ENCODE results near the gene CCDC150. TPM values are rescaled to one million over a fixed set of nuclear protein-coding genes. Genes with fewer than 3 reads are reported as not detected.
A peak's percentile ranks its signal among the peaks of the same experiment; 100 is the strongest.

CCDC150 gene
- total RNA-seq, 2 experiments from 2014 or later, result 29.7 to 40.8 TPM

DNA sequence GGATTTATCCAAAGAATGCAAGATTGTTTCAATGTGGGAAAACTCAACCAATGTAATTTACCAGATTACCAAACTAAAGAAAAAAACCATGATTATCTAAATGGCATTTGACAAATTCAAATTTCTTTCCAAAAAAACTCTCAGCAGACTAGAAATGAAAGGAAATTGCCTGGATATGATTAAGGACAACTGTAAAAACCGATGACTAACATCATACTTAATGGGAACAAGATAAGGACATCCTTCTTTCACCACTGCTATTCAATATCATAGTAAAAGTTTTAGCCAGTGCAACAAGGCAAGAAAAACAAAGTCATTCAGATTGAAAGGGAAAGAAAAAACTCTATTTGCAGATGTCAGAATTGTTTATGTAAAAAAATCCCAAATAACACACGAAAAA, 4.4 kb upstream of the CCDC150 start:
- no peaks in the 10 kb centered on the region for H4K20me1 ChIP-seq (ENCODE audit: insufficient read depth, low read length)
- H3K4me2 ChIP-seq (ENCODE audit: low read length), result no peak overlapping the region
- H3K4me1 ChIP-seq (ENCODE audit: insufficient read depth, low read length, poor library complexity, severe bottlenecking), result peaks cover 3% of the 10 kb centered on the region
- no peaks in the 10 kb centered on the region for H3K9me2 ChIP-seq (ENCODE audit: insufficient read depth, low read length)
- ChIA-PET POLR2A (interaction anchor here (0.7 to 0.8 kb wide), 2 partner anchors 11 to 71 kb away, joined by 3 to 4 read pairs; no protein-coding TSS in a partner anchor), CTCF (ENCODE audit: unreplicated experiment) (no interaction called here)
- no peak overlapping the region for H3K4me3 ChIP-seq (ENCODE audit: low read depth, low read length, poor library complexity, severe bottlenecking)
- no peak overlapping the region for H3K27ac ChIP-seq (ENCODE audit: low read depth, low read length, poor library complexity, severe bottlenecking)
- no peak overlapping the region for H2AFZ ChIP-seq (ENCODE audit: low read length)
- no peak for TF ChIP-seq EZH2phosphoT487 (IDR thresholded peaks at IDR 0.05; ENCODE audit: borderline replicate concordance, low read depth, low read length)
- TF ChIP-seq, protein P1, sequence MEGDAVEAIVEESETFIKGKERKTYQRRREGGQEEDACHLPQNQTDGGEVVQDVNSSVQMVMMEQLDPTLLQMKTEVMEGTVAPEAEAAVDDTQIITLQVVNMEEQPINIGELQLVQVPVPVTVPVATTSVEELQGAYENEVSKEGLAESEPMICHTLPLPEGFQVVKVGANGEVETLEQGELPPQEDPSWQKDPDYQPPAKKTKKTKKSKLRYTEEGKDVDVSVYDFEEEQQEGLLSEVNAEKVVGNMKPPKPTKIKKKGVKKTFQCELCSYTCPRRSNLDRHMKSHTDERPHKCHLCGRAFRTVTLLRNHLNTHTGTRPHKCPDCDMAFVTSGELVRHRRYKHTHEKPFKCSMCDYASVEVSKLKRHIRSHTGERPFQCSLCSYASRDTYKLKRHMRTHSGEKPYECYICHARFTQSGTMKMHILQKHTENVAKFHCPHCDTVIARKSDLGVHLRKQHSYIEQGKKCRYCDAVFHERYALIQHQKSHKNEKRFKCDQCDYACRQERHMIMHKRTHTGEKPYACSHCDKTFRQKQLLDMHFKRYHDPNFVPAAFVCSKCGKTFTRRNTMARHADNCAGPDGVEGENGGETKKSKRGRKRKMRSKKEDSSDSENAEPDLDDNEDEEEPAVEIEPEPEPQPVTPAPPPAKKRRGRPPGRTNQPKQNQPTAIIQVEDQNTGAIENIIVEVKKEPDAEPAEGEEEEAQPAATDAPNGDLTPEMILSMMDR (conservative IDR thresholded peaks at IDR 0.05; ENCODE audit: low read length), result no peak
- H3K9me3 ChIP-seq (ENCODE audit: low read length), result peaks cover 19% of the 10 kb centered on the region; the same call in 1 of the 2 replicates
- BruUV-seq (replicated peaks), result no TSS peak
- H3K36me3 ChIP-seq (ENCODE audit: insufficient read depth, low read length), result no peaks in the 10 kb centered on the region
- no peak for DNase-seq (ENCODE audit: low spot score)
- peaks cover 6% of the 10 kb centered on the region for H3K79me2 ChIP-seq (ENCODE audit: insufficient read depth, low read depth, low read length)
- intact Hi-C loops (cut with micrococcal nuclease; ENCODE audit: unreplicated experiment), result loop anchor here (10.0 kb wide), 1 partner anchor 570 kb away; the partner anchor contains the start of gene DNAH7

DNA sequence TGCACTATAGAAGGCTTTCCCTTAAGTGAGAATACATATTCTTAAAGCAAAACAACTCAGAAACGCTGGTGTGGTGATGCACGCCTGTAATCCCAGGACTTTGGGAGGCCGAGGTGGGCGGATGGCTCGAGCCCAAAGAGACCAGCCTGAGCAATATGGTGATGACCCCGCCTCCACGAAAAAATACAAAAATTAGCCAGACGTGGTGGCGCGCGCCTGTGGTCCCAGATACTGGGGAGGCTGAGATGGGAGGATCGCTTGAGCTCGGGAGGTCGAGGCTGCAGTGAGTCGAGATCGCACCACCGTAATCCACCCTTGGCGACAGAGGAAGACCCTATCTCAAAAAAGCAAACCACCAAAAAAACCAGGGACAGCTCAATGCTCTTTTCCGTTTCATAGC, 750 bp upstream of the CCDC150 start:
- peak overlapping the region; percentile 79 for H3K4me2 ChIP-seq (ENCODE audit: low read length)

More for the DNA sequence above, 750 bp upstream of the CCDC150 start:
- Histone ChIP-seq H3K79me2 (ENCODE audit: insufficient read depth, low read depth, low read length) (peaks cover 18% of the 10 kb centered on the region), H3K36me3 (ENCODE audit: insufficient read depth, low read length) (no peaks in the 10 kb centered on the region), H3K27ac (ENCODE audit: low read depth, low read length, poor library complexity, severe bottlenecking) (no peak overlapping the region), H3K9me3 (ENCODE audit: low read length) (0 out of 2 replicates have a peak, but pooled peaks cover 14% of the 10 kb centered on the region), H3K9me2 (ENCODE audit: insufficient read depth, low read length) (no peaks in the 10 kb centered on the region), H3K4me3 (ENCODE audit: low read depth, low read length, poor library complexity, severe bottlenecking) (peak overlapping the region; percentile 95), H2AFZ (ENCODE audit: low read length) (peak overlapping the region; percentile 99), H3K4me1 (ENCODE audit: insufficient read depth, low read length, poor library complexity, severe bottlenecking) (peaks cover 11% of the 10 kb centered on the region), H4K20me1 (ENCODE audit: insufficient read depth, low read length) (no peaks in the 10 kb centered on the region)
- TF ChIP-seq EZH2phosphoT487 (IDR thresholded peaks at IDR 0.05; ENCODE audit: borderline replicate concordance, low read depth, low read length), result no peak
- TF ChIP-seq, protein P1 (conservative IDR thresholded peaks at IDR 0.05; ENCODE audit: low read length), result no peak
- no peak for DNase-seq (ENCODE audit: low spot score)
- no TSS peak for BruUV-seq (replicated peaks)
- intact Hi-C loops (cut with micrococcal nuclease; ENCODE audit: unreplicated experiment), result loop anchor here (10.0 kb wide), 1 partner anchor 574 kb away; the partner anchor contains the start of gene DNAH7
- POLR2A ChIA-PET, result interaction anchor here (0.6 to 2.5 kb wide), 5 partner anchors 13 to 288 kb away, joined by 3 to 8 read pairs (median 3); no protein-coding TSS in a partner anchor
- CTCF ChIA-PET (ENCODE audit: unreplicated experiment), result interaction anchor here (0.5 kb wide), 1 partner anchor 115 kb away, joined by 3 read pairs; no protein-coding TSS in a partner anchor

All from OCI-LY7 (cell line).